GM23248 (cell line): Measurements from ENCODE around the gene FAM227B. TPM values are rescaled to one million over a fixed set of nuclear protein-coding genes. Genes with fewer than 3 reads are reported as not detected.
A peak's percentile ranks its signal among the peaks of the same experiment; 100 is the strongest.

Experiments
- DNase-seq: peaks from one replicate; pipeline ENCODE4 v3.0.0-alpha.2; 2015
- H2AFZ ChIP-seq: fragments of 200-600 bp; sonication (generic); 2 replicates; pipeline ENCODE4 v1.6.1; 2016; ENCODE audit warnings: antibody characterized with exemption
- H3F3A ChIP-seq: fragments of 200-600 bp; sonication (generic); 2 replicates; pipeline ENCODE4 v1.6.1; 2016; ENCODE audit warnings: mild to moderate bottlenecking, antibody characterized with exemption, mixed run types; ENCODE audit not compliant: insufficient read depth
- H3K27ac ChIP-seq: fragments of 200-600 bp; sonication (generic); 2 replicates; pipeline ENCODE4 v1.5.1; 2016; ENCODE audit warnings: mild to moderate bottlenecking
- H3K27me3 ChIP-seq: fragments of 200-600 bp; sonication (generic); replicated peaks from 2 replicates; pipeline ENCODE4 v1.6.1; 2016; ENCODE audit warnings: mild to moderate bottlenecking; ENCODE audit not compliant: insufficient read depth
- H3K36me3 ChIP-seq: fragments of 200-600 bp; sonication (generic); 2 replicates; pipeline ENCODE4 v1.6.1; 2016; ENCODE audit warnings: low read depth, mild to moderate bottlenecking
- H3K4me1 ChIP-seq: fragments of 200-600 bp; sonication (generic); 2 replicates; pipeline ENCODE4 v1.6.1; 2016; ENCODE audit warnings: mild to moderate bottlenecking; ENCODE audit not compliant: insufficient read depth
- H3K4me2 ChIP-seq: fragments of 200-600 bp; sonication (generic); one replicate; pipeline ENCODE4 v1.6.1; 2016; ENCODE audit warnings: mild to moderate bottlenecking; ENCODE audit not compliant: unreplicated experiment
- H3K4me3 ChIP-seq: fragments of 200-600 bp; sonication (generic); 2 replicates; pipeline ENCODE4 v1.5.1; 2016; ENCODE audit warnings: mild to moderate bottlenecking
- H3K79me2 ChIP-seq: fragments of 200-600 bp; sonication (generic); 2 replicates; pipeline ENCODE4 v1.6.1; 2016; ENCODE audit warnings: mild to moderate bottlenecking; ENCODE audit not compliant: insufficient read depth
- H3K9ac ChIP-seq: fragments of 200-600 bp; sonication (generic); 2 replicates; pipeline ENCODE4 v1.6.1; 2016; ENCODE audit warnings: mild to moderate bottlenecking
- H3K9me2 ChIP-seq: fragments of 200-600 bp; sonication (generic); 2 replicates; pipeline ENCODE4 v1.6.1; 2016; ENCODE audit warnings: mixed run types, mild to moderate bottlenecking, moderate library complexity; ENCODE audit not compliant: insufficient read depth
- H3K9me3 ChIP-seq: fragments of 200-600 bp; sonication (generic); one replicate; pipeline ENCODE4 v1.6.1; 2017; ENCODE audit warnings: low read depth
- H4K20me1 ChIP-seq: fragments of 200-600 bp; sonication (generic); 2 replicates; pipeline ENCODE4 v1.6.0; 2016; ENCODE audit not compliant: insufficient read depth
- EZH2 ChIP-seq: fragments of 200-600 bp; sonication (generic); IDR thresholded peaks from 2 replicates; pipeline ENCODE4 v1.6.1; 2018; ENCODE audit warnings: antibody characterized with exemption, mild to moderate bottlenecking; ENCODE audit not compliant: insufficient read depth, poor library complexity, severe bottlenecking
- EZH2phosphoT487 ChIP-seq: fragments of 200-600 bp; sonication (generic); IDR thresholded peaks from 2 replicates; pipeline ENCODE4 v1.6.1; 2018; ENCODE audit warnings: antibody characterized with exemption, moderate library complexity, mild to moderate bottlenecking, low read depth; ENCODE audit not compliant: insufficient read depth
- WGBS, 2 experiments: methylation state at CpG; one replicate each; pipeline ENCODE4 v1.1.6; 2015 to 2017; ENCODE audit warnings: low lambda C conversion rate in 2 of 2, low coverage in 1 of 2; ENCODE audit errors: missing lambda C conversion rate in 2 of 2; 5-methylcytosine and 5-hydroxymethylcytosine counted together
- in situ Hi-C: fragments of 300-500 bp; cut with MboI; formaldehyde crosslinking; loops from 2 replicates; pipeline ENCODE4 v1.15.0; 2020
- polyA plus RNA-seq: library from polyadenylated mRNA; unstranded; fragments of >200 nt; fragmentation: Nextera tagmentation; extraction: Ambion mirVana; gene quantifications from 2 replicates; pipeline ENCODE4 v1.2.1, GENCODE V29; 2016
- total RNA-seq: library from RNA; depleted of rRNA; stranded (reverse); fragments of >200 nt; shearing (Covaris generic); gene quantifications from 2 replicates; pipeline ENCODE4 v1.2.3, GENCODE V29; 2014

FAM227B gene
- total and polyA plus RNA-seq, 2 experiments from 2014 or later = 4.4 to 10.0 TPM

GRCh38 chr15:49589030-49589429, 31.6 kb downstream of the FAM227B start:
- DNase-seq = no peak
- no peak overlapping the region for H3K27ac ChIP-seq
- no peaks in the 10 kb centered on the region for H3K36me3 ChIP-seq
- no peak overlapping the region for H3K9ac ChIP-seq
- no peaks in the 10 kb centered on the region for H3K27me3 ChIP-seq
- peak overlapping the region; percentile 64; the same call in 1 of the 2 replicates for H2AFZ ChIP-seq
- H3K9me3 ChIP-seq = no peaks in the 10 kb centered on the region
- H3K79me2 ChIP-seq = no peaks in the 10 kb centered on the region
- H3F3A ChIP-seq = no peaks in the 10 kb centered on the region
- no peaks in the 10 kb centered on the region for H3K9me2 ChIP-seq
- no peaks in the 10 kb centered on the region for H4K20me1 ChIP-seq
- in situ Hi-C loops = no loop called here
- no peaks in the 10 kb centered on the region; the same call in 1 of the 2 replicates for H3K4me1 ChIP-seq
- H3K4me2 ChIP-seq = peak overlapping the region; percentile 39
- H3K4me3 ChIP-seq = no peak overlapping the region
- TF ChIP-seq EZH2 = no peak
- TF ChIP-seq EZH2phosphoT487 = no peak

DNA sequence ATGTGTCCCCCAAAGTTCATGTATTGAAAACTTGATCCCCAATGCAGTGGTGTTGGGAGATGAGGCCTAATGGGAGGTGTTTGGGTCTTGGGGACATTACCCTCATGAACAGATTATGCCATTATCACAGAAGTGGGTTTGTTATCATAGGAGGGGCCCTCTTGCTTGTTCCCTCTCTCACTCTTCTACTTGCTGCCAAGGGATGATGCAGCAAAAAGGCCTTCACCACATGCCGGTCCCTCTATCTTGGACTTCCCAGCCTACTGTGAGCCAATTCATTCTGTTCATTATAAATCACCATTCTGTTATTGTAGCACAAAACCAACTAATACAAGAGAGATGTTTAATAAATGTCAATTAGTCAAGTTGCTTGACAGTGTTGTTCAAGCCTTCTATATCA, 47.2 kb downstream of the FAM227B start:
- no peak for DNase-seq
- 96 to 100% methylated on average over 1 of the region's 1 CpG for WGBS, 2 experiments
- no peak overlapping the region for H3K27ac ChIP-seq
- H3K36me3 ChIP-seq = no peaks in the 10 kb centered on the region
- no peaks in the 10 kb centered on the region for H4K20me1 ChIP-seq
- no peak overlapping the region for H3K4me3 ChIP-seq
- TF ChIP-seq EZH2phosphoT487 (no peak), EZH2 (no peak)
- H2AFZ ChIP-seq = no peak overlapping the region
- H3K27me3 ChIP-seq = no peaks in the 10 kb centered on the region
- no peaks in the 10 kb centered on the region for H3F3A ChIP-seq
- peaks cover 4% of the 10 kb centered on the region for H3K9me3 ChIP-seq
- H3K9ac ChIP-seq = no peak overlapping the region
- no peaks in the 10 kb centered on the region for H3K79me2 ChIP-seq
- H3K4me1 ChIP-seq = no peaks in the 10 kb centered on the region
- no peaks in the 10 kb centered on the region; the same call in 1 of the 2 replicates for H3K9me2 ChIP-seq
- in situ Hi-C loops = no loop called here
- no peak overlapping the region for H3K4me2 ChIP-seq

DNA sequence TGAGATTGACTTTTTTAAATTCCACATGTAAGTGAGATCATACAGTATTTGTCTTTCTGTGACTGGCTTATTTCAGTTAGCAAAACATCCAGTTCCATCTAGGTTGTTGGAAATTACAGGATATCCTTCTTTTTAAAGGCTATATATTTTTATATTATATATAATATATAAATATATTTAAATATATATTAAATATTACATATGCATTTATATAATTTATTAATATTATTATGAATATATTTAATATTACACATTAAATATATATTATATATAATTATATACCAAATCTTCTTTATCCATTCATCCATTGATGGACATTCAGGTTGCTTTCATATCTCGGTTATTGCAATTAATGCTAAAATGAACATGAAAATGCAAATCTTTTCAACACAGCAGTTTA, 49.9 kb downstream of the FAM227B start:
- Histone ChIP-seq H3K9me3 (peaks cover 4% of the 10 kb centered on the region), H3K9me2 (no peaks in the 10 kb centered on the region; the same call in 1 of the 2 replicates), H3K4me3 (no peak overlapping the region), H3K4me1 (no peaks in the 10 kb centered on the region), H2AFZ (no peak overlapping the region), H4K20me1 (no peaks in the 10 kb centered on the region), H3K9ac (no peak overlapping the region), H3K36me3 (no peaks in the 10 kb centered on the region), H3K79me2 (no peaks in the 10 kb centered on the region), H3F3A (no peaks in the 10 kb centered on the region), H3K27ac (no peak overlapping the region), H3K27me3 (no peaks in the 10 kb centered on the region), H3K4me2 (no peak overlapping the region)
- no peak for DNase-seq
- 97% methylated on average over 1 of the region's 1 CpG for WGBS, 2 experiments
- in situ Hi-C loops = no loop called here
- TF ChIP-seq EZH2 = no peak
- no peak for TF ChIP-seq EZH2phosphoT487

- H3K4me3 ChIP-seq = no peak overlapping the region
- no peak for TF ChIP-seq EZH2
- TF ChIP-seq EZH2phosphoT487 = no peak
- no peak overlapping the region for H2AFZ ChIP-seq
- no peaks in the 10 kb centered on the region for H3K27me3 ChIP-seq
- H3F3A ChIP-seq = no peaks in the 10 kb centered on the region
- 57 to 59% methylated on average over 1 of the region's 1 CpG for WGBS, 2 experiments
- no peak overlapping the region for H3K27ac ChIP-seq
- H3K36me3 ChIP-seq = no peaks in the 10 kb centered on the region
- DNase-seq = no peak
- peaks cover 4% of the 10 kb centered on the region for H3K9me3 ChIP-seq
- H4K20me1 ChIP-seq = no peaks in the 10 kb centered on the region
- in situ Hi-C loops = no loop called here
- no peak overlapping the region for H3K9ac ChIP-seq
- no peak overlapping the region for H3K4me2 ChIP-seq
- no peaks in the 10 kb centered on the region for H3K79me2 ChIP-seq
- H3K4me1 ChIP-seq = no peaks in the 10 kb centered on the region
- no peaks in the 10 kb centered on the region; the same call in 1 of the 2 replicates for H3K9me2 ChIP-seq
Observed at GRCh38 chr15:49570174-49570573, 50.4 kb downstream of the FAM227B start.

DNA sequence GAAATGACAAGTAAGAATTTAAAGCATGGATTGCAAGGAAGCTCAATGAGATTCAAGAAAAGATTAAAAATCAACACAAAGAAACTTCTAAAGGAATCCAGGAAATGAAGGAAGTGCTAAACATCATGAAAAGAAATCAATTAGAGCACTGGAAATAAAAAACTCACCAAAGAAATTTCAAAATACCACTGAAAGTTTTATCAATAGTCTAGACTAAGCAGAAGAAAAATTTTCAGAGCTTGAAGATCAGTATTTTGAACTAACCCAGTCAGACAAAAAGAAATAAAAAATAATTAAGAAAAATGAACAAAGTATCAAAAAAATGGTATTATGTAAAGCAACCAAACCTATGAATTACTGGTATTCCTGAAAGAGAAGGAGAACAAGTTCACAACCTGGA, 60.6 kb downstream of the FAM227B start:
- H3K36me3 ChIP-seq = no peaks in the 10 kb centered on the region; the same call in 1 of the 2 replicates
- no peaks in the 10 kb centered on the region for H4K20me1 ChIP-seq
- in situ Hi-C loops = no loop called here
- no peak overlapping the region for H3K9ac ChIP-seq
- no peaks in the 10 kb centered on the region for H3K27me3 ChIP-seq
- H2AFZ ChIP-seq = no peak overlapping the region
- no peak overlapping the region for H3K4me3 ChIP-seq
- no peaks in the 10 kb centered on the region for H3K79me2 ChIP-seq
- H3K4me1 ChIP-seq = no peaks in the 10 kb centered on the region
- no peaks in the 10 kb centered on the region for H3K9me2 ChIP-seq
- no peak for TF ChIP-seq EZH2
- TF ChIP-seq EZH2phosphoT487 = no peak
- no peaks in the 10 kb centered on the region for H3F3A ChIP-seq
- no peak for DNase-seq
- H3K27ac ChIP-seq = no peak overlapping the region
- H3K4me2 ChIP-seq = no peak overlapping the region
- no peaks in the 10 kb centered on the region for H3K9me3 ChIP-seq
